GM18502 (cell line): ENCODE results near the gene SNTG2.

Experiments
- ATAC-seq: cut with Tn5 transposase; IDR thresholded peaks from one replicate; pipeline ENCODE4 v1.9.1; 2021; ENCODE audit warnings: mild to moderate bottlenecking; ENCODE audit not compliant: unreplicated experiment, poor library complexity

Gene SNTG2

DNA sequence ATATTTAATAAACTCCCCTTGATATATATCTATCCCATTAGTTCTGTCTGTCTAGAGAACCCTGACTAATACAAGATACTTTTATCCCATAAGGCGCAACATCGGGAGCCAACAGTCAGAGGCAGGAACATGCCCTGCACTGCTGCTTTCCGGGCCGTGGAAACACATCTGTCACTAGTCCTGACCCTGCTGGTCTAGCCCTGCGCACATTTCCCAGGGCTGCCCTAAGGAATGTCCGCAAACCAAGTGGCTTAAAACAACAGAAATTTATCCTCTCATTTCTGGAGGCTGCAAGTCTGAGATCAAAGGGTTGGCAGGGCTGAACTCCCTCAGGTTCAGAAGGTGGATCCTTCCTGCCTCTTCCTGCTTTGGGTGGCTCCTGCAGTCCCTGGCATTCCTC lies 348.4 kb downstream of the SNTG2 start:
- no peak for ATAC-seq

DNA sequence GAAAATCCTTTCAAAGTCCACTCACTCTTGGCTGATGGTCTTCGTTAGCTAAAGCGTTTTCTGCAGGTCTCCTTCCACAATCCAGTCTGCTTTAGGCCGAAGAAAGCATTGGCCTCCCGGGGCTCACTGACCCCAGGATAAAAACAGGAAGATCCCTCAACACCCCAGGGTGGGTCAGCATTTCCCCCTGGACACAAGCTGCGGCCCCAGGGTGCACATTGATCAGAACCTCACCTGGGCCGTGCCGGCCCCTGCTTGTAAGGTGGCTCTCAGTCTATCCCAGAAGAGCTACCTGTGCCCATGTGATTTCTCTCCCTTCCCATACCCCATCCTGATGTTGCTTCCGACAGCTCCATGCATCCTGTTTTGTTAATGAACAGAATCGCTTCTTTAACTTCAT lies 349.6 kb downstream of the SNTG2 start:
- ATAC-seq: no peak

DNA sequence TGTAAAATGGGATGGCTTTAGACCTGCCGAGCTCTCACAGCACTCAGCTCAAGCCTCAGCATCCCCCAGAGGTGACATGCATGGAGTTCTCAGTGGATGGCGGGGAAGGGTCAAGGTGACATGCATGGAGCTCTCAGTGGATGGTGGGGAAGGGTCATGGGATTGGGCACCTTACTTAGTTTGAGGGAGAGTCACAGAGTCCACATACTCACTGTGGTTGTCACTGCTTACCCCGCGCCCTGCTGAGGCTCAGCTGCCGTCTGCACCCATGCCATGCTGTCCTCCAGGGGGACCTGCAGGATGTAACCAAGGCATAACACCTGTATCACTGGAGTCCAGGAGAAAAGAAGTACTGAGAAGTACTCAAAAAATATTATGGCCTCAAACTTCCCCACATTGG lies 350.4 kb downstream of the SNTG2 start:
- ATAC-seq: no peak

DNA sequence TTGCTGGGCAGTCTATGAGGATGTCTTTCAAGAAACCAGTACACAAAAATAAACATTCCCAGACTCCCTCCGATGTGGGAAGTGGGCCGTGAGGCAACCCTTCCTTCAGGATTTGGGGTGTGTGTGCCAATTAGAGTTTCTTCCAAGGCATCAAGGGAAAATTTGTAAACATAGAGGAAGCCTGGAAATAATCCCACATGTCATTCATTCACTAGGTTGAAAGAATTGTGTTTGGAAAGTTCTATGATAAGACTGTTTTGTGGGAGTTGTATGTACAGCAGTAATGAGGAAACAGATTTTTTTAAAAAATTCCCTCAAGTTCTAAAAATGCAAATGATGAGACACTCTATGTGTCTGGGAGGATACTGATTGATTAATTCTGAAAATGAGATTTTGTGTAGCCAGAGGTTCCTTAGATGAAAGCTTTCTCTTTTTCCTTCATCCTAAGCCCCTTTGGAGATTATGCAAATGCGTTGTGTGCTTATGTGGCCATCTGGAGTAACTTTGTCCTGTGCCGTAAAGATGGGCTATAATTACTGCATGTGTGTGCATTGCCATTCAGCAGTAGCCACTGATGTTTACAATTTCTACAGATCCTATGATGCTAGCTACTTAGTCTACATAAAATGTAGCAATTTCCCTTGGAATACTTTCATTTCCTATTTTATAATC lies 354.8 kb downstream of the SNTG2 start:
- no peak for ATAC-seq

DNA sequence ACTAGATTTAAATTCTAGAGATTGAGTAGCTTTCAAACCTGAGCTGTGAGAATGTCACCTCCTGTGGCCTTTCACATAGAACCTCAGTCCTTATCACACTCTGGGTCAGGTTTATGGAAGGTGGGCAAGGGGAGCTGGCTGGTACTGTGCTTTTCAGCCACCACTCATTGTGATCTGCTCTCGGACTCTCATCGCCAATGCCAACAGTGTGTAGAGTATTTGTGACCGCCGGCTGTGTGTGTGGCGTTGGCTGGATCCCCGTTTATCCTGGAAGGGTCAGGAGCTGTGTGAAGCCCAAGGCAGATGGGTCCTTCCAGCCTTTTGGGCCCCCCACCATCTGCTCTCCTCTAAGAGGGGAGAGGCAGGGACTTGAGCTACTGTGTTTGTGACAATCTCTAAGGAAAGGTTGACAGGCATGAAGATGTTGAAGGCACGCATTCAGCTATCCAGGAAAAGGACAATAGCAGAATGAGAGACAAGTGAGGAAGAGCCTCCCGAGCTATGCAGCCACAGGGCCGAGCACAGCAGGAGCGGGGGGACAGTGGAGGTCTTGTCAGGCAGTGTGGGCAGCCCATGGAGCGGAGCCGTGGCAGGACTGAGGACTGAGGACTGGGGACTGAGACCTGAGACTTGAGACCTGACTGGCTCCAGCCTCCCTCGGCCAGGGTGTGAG lies 355.5 kb downstream of the SNTG2 start:
- no peak for ATAC-seq

DNA sequence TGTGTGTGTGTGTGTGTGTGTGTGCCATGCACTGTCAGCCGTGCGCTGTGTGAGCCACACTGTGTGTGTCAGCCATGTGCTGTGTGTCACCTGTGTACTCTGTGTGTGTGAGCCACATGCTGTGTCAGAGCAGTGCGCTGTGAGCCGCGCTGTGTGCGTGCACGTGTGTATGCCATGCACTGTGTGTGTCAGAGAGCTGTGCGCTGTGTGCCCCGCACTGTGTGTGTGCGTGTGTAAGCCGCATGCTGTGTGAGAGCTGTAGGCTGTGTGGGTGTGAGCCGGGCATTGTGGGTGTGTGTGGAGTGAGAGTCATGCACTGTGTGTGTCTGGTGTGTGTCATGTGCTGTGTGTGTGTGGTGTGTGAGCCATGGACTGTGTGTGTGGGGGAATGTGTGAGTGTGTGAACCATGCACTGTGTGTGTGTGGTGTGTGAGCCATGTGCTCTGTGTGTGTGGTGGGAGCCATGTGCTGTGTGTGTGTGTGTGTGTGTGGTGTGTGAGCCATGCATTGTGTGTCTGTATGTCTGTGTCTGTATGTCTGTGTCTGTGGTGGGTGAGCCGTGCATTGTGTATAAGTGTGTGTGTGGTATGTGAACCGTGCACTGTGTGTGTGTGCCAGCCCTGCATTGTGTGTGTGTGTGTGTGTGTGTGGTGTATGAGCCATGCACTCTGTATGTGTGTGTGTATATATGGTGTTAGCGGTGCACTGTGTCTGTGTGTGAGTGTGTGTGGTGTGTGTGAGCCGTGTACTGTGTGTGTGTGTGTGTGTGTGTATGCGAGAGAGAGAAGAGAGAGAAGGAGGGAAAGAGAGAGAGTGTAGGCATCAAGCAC lies 356.3 kb downstream of the SNTG2 start:
- no peak for ATAC-seq

DNA sequence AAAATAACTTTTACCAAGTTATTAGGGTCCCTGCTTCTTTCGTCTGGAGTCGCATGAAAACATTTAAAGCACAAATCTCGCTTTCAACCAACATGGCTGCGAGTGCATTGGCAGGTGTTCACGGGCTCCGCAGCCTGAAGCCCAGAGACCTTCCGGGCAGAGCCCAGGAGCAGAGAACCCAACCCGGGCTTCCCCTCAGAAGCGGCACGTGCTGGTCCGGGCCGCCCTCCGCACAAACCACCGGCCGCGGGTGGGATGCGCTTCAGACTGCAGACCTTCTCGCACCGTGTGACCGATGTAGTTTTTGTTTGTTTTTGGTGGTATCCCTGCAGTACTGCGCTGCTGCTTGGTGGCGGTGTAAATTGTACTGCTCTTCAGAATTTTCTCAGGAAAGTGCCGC lies 357.0 kb downstream of the SNTG2 start:
- ATAC-seq: no peak

DNA sequence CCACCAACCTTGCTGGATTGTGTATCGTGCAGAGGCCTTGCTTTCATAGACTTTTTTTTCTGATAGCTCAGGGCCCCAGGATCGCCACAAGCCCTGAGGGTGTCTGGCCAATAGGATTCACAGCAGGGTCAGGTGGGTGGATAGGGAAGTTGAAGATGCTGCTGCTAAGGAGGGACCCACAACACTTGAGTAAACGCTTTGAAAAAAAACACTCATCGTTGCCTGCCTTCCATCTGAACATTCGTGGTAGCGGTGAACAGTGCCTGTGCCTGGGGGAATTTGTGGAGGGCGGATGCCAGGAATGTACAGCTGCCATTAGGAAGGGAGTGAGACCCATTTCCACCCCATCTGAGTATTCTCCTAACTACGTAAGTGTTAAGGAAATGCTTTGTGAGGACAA lies 358.0 kb downstream of the SNTG2 start:
- ATAC-seq: no peak

DNA sequence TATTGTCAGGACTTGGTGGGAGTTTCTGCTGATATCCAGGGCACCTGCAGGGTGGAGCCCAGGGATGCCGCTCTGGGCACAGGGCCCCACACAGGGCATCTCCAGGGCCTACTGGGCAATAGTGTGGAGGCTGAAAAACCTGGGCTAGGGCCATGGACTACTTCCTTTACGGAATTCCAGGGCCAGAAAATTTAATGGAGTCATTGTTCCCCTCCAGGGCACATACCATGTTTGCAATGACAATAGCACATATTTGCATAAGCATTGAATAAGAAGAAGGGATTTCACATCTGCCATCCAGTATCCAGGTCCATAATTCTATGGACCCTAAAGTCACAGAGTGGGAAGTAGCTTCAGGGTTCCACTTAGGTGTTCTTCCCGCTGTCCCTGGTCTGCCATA lies 358.9 kb downstream of the SNTG2 start:
- ATAC-seq: no peak

DNA sequence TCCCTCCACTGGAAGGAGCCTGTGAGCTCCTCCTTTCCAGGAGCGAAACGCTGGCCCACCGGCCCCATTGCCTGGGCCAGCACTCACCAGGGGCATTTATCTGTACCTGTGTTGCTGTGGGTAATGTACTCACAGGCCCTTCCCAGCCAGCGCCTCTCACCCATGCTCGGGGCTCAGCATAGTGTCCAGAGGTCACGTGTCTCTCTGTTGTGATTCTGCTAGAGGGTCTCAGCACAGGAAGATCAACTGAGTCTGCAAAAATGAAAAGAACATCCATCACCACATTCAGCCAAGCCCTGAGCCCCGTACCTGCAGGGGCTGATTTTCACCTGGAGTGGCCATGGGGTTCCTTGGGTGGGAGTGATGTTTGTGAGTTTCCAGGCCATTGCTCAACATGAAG lies 359.6 kb downstream of the SNTG2 start:
- ATAC-seq: no peak

DNA sequence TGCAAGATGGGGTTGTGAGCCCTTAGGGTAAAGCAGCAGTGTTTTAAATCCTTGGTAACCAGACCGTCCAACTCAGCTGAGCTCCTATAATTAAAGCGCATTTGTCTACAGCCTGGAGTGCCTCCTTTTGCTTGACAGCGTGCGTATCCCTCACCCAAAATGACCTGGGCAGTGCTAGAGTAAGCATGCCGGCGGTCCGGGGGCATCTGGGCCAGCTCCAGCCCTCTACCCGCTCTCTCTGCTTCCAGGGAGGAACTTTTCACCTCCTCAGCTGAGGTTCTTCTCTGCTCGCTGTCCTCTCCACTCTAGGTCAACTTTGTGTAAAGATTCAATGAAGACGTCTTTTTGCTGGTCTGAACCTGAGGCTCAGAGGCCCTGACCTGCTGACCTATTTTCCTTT lies 360.2 kb downstream of the SNTG2 start:
- ATAC-seq: no peak

DNA sequence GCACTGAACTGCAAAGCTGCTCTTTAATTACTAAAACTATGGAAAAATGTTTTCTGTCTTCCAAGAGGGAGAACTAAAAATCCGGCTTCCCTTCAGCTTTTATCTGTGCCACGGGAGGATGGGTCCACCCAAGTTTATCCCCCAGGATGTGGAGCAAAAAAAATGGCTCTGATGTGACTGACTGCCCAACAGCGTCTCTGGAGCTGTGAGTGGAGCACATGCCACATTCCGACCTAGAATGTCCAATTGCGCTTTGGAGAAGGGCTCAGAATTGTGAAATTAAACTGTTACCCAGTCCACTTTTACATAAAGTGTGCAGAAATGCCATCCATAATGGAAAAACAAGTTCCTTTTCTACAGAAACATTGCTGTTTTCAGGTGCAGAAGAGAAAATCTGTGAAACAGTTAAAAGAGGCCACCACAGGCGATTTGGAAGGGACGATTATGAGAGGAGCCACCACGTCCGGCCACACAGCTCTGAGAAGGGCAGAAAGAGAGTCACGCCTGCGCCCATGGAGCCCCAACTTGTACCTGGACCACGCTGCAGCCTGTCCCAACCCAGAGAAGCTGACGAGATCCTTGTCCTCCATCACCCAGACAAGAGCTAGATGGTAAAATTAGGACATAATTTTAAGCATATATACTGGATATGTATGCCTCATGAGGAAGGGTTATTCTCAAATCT lies 362.7 kb downstream of the SNTG2 start:
- no peak for ATAC-seq

DNA sequence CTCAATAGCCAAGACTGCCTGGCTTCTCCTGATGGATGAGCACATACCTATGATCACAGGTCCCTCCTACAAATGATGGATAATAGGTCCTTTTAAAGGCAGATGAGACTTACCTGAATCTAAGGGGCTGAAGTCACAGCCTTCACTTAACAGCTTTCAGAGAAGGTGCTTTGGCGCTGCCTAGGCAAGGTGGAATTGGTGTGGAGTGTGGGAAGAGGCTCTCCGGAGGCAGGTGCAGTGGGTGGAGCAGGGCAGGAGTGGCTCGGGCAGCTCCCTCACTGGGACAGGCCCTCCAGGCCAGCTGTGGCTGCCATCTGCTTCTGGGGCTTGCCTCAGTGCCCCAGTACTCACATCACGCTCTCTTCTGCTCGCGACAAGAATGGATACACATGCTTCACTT lies 363.6 kb downstream of the SNTG2 start:
- no peak for ATAC-seq

DNA sequence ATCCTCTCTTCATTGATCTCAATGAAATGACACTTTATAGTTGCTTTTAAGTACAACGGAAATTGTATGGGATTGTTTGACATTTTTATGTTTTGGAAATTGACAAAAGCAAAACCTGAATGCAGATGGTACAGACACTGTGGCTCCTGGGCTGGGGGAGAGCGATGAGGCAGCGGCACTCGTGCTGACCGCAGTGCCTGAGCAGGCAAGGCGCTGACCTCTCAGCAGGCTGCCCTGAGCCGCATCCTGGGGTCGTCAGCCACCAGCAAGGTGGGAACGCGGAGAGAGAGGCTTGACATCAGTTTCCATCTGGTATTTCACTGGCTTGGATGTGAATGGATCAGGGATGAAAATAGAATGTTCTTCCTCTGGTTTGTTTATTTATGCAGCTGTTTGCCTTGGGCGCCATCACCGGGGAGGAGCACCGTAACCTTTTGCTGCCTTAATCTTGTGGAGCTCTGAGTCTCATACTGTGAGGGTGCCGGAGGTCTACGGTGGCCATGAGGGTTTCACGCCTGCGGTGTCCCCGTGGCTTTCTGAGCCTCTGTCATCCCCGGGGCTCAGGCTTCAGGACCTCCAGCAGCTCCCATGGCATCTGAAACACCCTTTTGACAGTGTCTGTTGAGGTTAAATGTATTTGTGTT lies 367.8 kb downstream of the SNTG2 start:
- no peak for ATAC-seq

DNA sequence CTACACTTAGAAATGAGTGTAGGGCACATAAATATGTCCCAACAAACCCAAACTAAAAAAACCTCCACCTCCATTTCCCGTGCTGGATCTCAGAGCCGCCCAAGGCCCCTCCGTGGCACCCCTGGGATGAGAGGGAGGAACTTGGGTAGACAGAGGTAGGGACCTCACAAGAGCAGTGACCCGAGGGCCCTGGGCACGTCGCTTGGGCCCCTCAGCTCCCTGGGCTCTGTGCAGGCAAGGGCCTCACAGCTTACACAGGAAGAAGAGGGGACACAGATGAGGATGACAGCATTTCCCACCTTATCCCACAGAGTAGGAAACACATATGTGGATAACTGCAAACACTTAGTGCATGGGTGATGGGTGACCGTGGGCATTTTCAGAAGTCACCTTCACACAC lies 368.7 kb downstream of the SNTG2 start:
- ATAC-seq: no peak

DNA sequence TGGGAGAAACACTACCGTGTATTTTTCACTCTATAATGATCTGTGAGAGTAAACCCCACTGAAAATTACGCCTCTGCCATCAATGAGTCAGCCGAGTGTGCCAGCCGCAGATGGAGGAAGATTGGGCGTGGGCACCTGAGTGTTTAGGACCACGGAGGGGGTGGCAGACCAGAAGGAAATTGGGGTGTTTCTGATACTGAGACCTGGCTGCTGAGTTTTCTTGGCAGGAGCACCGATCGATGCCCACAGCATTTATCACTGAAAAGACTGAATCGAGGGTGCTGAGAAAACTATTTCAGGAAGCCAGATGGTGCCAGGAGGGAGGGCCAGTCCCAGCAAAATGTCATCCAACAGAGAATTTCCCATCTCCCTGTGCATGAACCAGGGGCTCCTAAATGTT lies 370.7 kb downstream of the SNTG2 start:
- ATAC-seq: no peak

DNA sequence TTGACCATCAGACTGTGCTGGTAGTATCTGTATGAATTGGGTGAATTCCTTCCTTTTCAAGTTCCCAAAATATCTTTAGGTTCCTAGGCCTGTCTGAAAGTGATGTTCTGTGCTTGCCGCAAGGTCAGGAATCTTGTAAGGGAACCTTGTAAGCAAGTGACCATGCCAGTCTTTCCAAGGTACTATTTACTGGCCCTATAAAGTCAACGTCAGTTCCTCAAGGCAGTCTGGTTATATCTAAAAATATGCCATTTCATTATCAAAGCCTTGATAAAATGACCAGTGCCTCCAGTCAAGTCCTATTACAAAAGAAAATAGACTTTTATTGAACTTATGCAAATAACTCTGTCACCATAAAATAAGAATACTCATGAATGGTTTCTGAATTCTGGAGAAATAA lies 374.2 kb downstream of the SNTG2 start:
- ATAC-seq: no peak

DNA sequence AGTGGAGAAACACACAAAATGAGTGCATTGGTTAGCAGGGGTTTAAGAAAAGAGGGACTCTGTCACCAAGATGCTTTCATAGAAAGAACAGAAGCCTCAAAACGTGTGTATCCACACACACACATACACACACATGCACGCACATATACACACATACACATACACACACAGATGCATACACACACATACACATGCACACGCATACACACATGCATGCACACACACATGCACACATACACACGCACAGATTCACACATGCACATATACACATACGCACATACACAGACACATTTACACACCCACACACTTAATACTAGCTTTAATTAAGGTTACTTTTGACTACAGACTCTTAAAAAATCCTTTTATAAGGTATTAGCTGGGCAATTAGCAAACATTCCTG lies 378.0 kb downstream of the SNTG2 start:
- ATAC-seq: no peak

DNA sequence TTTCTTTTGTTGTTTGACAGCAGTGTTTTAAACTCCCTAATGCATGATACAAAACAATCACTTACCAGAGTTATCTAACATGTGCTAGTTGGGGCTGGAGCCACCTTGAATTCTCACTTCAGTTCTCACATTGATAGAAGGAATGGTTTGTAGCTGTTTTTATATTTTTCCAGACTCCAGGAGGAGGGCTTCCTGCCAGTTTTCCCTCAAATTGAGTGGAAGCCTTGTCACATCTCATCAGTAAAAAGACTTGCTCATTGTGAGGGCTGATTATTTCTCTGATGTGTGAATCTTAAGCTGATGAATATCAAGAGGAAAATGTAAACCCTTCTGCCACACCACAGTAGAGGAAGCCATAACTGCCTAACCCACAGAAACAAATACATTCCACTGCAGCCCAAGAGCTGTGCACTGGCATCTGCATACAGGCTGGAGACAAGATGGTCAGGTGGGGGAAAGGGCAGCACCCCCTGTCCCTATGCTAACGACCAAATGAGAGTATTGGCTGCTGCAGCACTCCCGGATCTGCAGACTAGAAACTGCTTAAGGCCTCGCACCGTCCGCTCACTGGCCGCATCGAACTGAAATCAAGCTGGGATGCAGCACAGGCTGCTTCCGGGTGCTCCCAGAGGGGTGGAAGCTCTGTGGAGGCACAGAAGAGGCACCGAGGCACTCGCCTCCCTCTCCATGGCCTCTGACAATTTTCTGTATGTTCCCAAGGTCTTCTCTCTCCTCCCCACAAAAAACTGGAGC lies 388.9 kb downstream of the SNTG2 start:
- ATAC-seq: no peak

DNA sequence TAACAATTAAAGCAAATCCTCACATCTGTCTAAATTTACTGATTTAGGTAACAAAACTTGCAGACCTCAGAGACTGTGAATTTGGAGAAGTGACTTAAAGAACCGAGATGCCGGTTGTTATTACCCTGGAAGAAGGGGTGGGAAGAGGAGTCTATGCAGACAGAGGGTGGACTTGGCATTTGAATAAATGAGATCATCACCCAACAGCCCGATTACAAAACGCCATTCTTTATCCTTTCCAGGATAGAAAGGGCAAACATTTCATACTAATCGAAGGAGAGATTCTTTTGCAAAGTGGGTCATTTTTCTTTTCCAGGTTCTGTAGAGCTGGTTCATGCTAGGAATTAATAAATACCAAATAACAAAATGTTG lies 389.5 kb downstream of the SNTG2 start:
- no peak for ATAC-seq
